ENCODE data around the gene TMEM170B. TPM values are rescaled to one million over a fixed set of nuclear protein-coding genes. Genes with fewer than 3 reads are reported as not detected.

The TMEM170B gene
- total RNA-seq, 1 donor from 2014 or later, result 9.2 TPM

- Histone ChIP-seq H3K27ac (no peak overlapping the region), H3K36me3 (no peaks in the 10 kb centered on the region), H3K27me3 (no peaks in the 10 kb centered on the region), H3K4me1 (peaks cover 4% of the 10 kb centered on the region), H3K4me3 (no peak overlapping the region), H3K9me3 (no peaks in the 10 kb centered on the region)
- intact Hi-C loops (cut with DNase I), result no loop called here
- TF ChIP-seq, protein P1, sequence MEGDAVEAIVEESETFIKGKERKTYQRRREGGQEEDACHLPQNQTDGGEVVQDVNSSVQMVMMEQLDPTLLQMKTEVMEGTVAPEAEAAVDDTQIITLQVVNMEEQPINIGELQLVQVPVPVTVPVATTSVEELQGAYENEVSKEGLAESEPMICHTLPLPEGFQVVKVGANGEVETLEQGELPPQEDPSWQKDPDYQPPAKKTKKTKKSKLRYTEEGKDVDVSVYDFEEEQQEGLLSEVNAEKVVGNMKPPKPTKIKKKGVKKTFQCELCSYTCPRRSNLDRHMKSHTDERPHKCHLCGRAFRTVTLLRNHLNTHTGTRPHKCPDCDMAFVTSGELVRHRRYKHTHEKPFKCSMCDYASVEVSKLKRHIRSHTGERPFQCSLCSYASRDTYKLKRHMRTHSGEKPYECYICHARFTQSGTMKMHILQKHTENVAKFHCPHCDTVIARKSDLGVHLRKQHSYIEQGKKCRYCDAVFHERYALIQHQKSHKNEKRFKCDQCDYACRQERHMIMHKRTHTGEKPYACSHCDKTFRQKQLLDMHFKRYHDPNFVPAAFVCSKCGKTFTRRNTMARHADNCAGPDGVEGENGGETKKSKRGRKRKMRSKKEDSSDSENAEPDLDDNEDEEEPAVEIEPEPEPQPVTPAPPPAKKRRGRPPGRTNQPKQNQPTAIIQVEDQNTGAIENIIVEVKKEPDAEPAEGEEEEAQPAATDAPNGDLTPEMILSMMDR (IDR thresholded peaks at IDR 0.05), result no peak
- DNase-seq (no peak), ATAC-seq (no peak)
Observed at GRCh38 chr6:11556309-11556708, 18.8 kb downstream of the TMEM170B start.

GRCh38 chr6:11563793-11564192, 26.2 kb downstream of the TMEM170B start:
- H3K4me1 ChIP-seq, result no peaks in the 10 kb centered on the region
- no peaks in the 10 kb centered on the region for H3K27me3 ChIP-seq
- H3K36me3 ChIP-seq, result peaks cover 14% of the 10 kb centered on the region
- DNase-seq (no peak), ATAC-seq (no peak)
- H3K27ac ChIP-seq, result no peak overlapping the region
- intact Hi-C loops (cut with DNase I), result no loop called here
- no peak overlapping the region for H3K4me3 ChIP-seq
- no peaks in the 10 kb centered on the region for H3K9me3 ChIP-seq
- TF ChIP-seq, protein P1 (IDR thresholded peaks at IDR 0.05), result no peak

DNA sequence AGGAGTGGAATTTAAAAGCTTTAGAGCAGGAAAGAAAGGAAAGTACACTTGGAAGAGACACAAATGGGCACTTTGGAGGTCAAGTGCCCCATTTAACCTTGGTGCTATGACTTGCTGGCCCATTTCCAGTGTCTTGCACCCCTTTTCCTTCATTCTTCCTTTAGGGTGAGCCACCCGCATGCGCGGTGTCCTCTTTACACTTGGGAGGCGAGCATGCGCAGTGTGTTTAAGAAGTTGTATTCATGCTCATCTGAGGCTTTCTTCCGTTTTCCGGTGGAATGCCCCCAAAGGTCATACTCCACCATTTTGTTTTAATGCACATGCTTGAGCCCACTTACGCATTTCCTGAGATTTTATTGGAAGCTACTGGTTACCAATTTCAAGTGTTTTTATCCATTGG, 29.1 kb downstream of the TMEM170B start:
- peaks cover 19% of the 10 kb centered on the region for H3K36me3 ChIP-seq
- TF ChIP-seq, protein P1 (IDR thresholded peaks at IDR 0.05), result no peak
- no peak for DNase-seq
- H3K4me1 ChIP-seq, result no peaks in the 10 kb centered on the region
- H3K9me3 ChIP-seq, result no peaks in the 10 kb centered on the region
- H3K4me3 ChIP-seq, result no peak overlapping the region
- H3K27ac ChIP-seq, result no peak overlapping the region
- intact Hi-C loops (cut with DNase I), result no loop called here
- no peaks in the 10 kb centered on the region for H3K27me3 ChIP-seq
- ATAC-seq, result no peak

- intact Hi-C loops (cut with DNase I), result loop anchor here (10.0 kb wide), 1 partner anchor 426 kb away; no protein-coding TSS in a partner anchor
- no peaks in the 10 kb centered on the region for H3K4me1 ChIP-seq
- H3K36me3 ChIP-seq, result peaks cover 20% of the 10 kb centered on the region
- no peak overlapping the region for H3K27ac ChIP-seq
- no peak for DNase-seq
- no peak for ATAC-seq
- H3K9me3 ChIP-seq, result no peaks in the 10 kb centered on the region
- H3K27me3 ChIP-seq, result no peaks in the 10 kb centered on the region
- TF ChIP-seq, protein P1 (IDR thresholded peaks at IDR 0.05), result no peak
- no peak overlapping the region for H3K4me3 ChIP-seq
Observed at GRCh38 chr6:11571073-11571472, 33.5 kb downstream of the TMEM170B start.

DNA sequence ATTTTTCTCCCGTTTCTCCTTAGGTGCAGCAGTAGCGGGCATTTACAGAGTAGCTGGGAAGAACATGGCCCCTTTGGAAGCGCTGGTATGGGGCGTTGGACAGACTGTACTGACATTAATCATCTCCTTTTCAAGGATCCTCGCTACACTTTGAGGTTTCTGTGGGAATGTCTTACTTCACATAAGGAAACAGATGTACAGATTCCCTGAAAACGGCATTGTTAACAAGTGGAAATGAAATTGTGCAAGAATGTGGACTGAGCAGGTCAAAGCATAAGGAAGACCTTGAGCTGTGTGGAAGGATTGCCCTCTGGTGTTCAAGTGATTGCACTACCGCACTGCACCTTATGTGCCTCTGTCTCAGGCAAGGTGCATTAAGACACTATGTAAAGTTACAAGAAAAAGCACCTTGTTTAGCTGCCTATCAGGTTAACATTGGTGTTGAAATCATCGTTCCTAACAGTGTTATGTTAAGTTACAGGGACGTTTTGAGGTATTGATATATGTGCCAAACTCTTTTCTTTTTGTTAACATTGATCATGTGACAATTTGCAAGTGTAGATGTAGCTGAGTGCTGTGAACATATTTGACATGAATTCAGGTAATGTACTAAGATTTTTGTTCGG, 38.0 kb downstream of the TMEM170B start:
- DNase-seq, result no peak
- Histone ChIP-seq H3K27me3 (no peaks in the 10 kb centered on the region), H3K4me3 (peak overlapping the region; percentile 17), H3K4me1 (no peaks in the 10 kb centered on the region), H3K36me3 (peaks cover 6% of the 10 kb centered on the region), H3K9me3 (no peaks in the 10 kb centered on the region), H3K27ac (no peak overlapping the region)
- ATAC-seq, result peak; percentile 100
- TF ChIP-seq, protein P1 (IDR thresholded peaks at IDR 0.05), result peak; percentile 95
- intact Hi-C loops (cut with DNase I), result loop anchor here (10.0 kb wide), 1 partner anchor 431 kb away; no protein-coding TSS in a partner anchor
